HepG2 (cell line): Measurements from ENCODE around the gene ASIC3. TPM values are rescaled to one million over a fixed set of nuclear protein-coding genes. Genes with fewer than 3 reads are reported as not detected.

Experiments
- AGO2 ChIP-seq: fragments of 200-400 bp; formaldehyde crosslinking; optimal IDR thresholded peaks from 2 replicates; pipeline ENCODE3; 2017; ENCODE audit warnings: mild to moderate bottlenecking, low read depth, low read length, moderate library complexity
- ELF3 ChIP-seq: IDR thresholded peaks from 2 replicates; pipeline ENCODE4 v1.6.1; 2016; ENCODE audit warnings: missing genetic modification reagents, missing compliant biosample characterization
- FOXK1 ChIP-seq: sonication (generic); formaldehyde crosslinking; IDR thresholded peaks from 2 replicates; pipeline ENCODE4 v1.4.0; 2020; ENCODE audit warnings: low read depth, missing genetic modification reagents, borderline replicate concordance
- GATAD2A ChIP-seq: IDR thresholded peaks from 2 replicates; pipeline ENCODE4 v1.6.1; 2016
- HOXA3 ChIP-seq: sonication (generic); formaldehyde crosslinking; IDR thresholded peaks from 2 replicates; pipeline ENCODE4 v1.5.0; 2020; ENCODE audit warnings: missing genetic modification reagents
- KLF12 ChIP-seq: sonication (generic); formaldehyde crosslinking; IDR thresholded peaks from 2 replicates; pipeline ENCODE4 v1.4.0; 2020; ENCODE audit warnings: missing genetic modification reagents, borderline replicate concordance
- MED1 ChIP-seq: sonication (generic); formaldehyde crosslinking; IDR thresholded peaks from 2 replicates; pipeline ENCODE4 v1.4.0; 2020; ENCODE audit warnings: missing genetic modification reagents
- MLX ChIP-seq: IDR thresholded peaks from 2 replicates; pipeline ENCODE4 v1.6.1; 2016
- RBM39 ChIP-seq: fragments of 200-400 bp; formaldehyde crosslinking; IDR thresholded peaks from one replicate; pipeline ENCODE4 v1.6.1; 2018; ENCODE audit warnings: antibody characterized with exemption, mild to moderate bottlenecking, low read depth, low read length; ENCODE audit not compliant: poor library complexity, severe bottlenecking
- SCMH1 ChIP-seq: sonication (generic); formaldehyde crosslinking; IDR thresholded peaks from 2 replicates; pipeline ENCODE4 v1.9.0; 2021; ENCODE audit warnings: missing genetic modification reagents, mild to moderate bottlenecking, borderline replicate concordance
- TAF1 ChIP-seq: sonication (generic); formaldehyde crosslinking; IDR thresholded peaks from 2 replicates; pipeline ENCODE4 v1.4.0; 2020; ENCODE audit warnings: missing genetic modification reagents
- THYN1 ChIP-seq: sonication (generic); formaldehyde crosslinking; IDR thresholded peaks from 2 replicates; pipeline ENCODE4 v1.8.1; 2023; ENCODE audit warnings: low read depth, mild to moderate bottlenecking, moderate library complexity, missing genetic modification reagents, borderline replicate concordance
- ZBTB1 ChIP-seq: sonication (generic); formaldehyde crosslinking; IDR thresholded peaks from 2 replicates; pipeline ENCODE4 v1.4.0; 2020; ENCODE audit warnings: missing genetic modification reagents, borderline replicate concordance
- ZEB1 ChIP-seq: IDR thresholded peaks from 2 replicates; pipeline ENCODE4 v1.6.1; 2012; ENCODE audit warnings: mild to moderate bottlenecking, low read depth, inconsistent platforms; ENCODE audit not compliant: insufficient replicate concordance
- ZNF274 ChIP-seq: sonication (generic); formaldehyde crosslinking; IDR thresholded peaks from 2 replicates; pipeline ENCODE4 v1.5.1; 2020; ENCODE audit warnings: mild to moderate bottlenecking, missing genetic modification reagents
- ZNF318 ChIP-seq: sonication (generic); formaldehyde crosslinking; IDR thresholded peaks from 2 replicates; pipeline ENCODE4 v1.4.0; 2020; ENCODE audit warnings: mild to moderate bottlenecking, missing genetic modification reagents
- ZNF362 ChIP-seq: sonication (generic); formaldehyde crosslinking; IDR thresholded peaks from 2 replicates; pipeline ENCODE4 v1.4.0; 2020; ENCODE audit warnings: missing genetic modification reagents, mild to moderate bottlenecking, borderline replicate concordance
- ZNF800 ChIP-seq: sonication (generic); formaldehyde crosslinking; IDR thresholded peaks from 2 replicates; pipeline ENCODE4 v1.4.0; 2020; ENCODE audit warnings: missing genetic modification reagents
- polyA plus RNA-seq, 8 experiments: library from polyadenylated mRNA; depleted of rRNA in 3 of 8; stranded (reverse) in 7 of 8; unstranded in 1 of 8; fragments of >200 nt; fragmentation: Illumina TruSeq in 4 of 8; extraction: Trizol in 4 of 8; gene quantifications; 2 replicates each; pipeline versions ENCODE4 v1.2.1 to v1.2.3, GENCODE V29; 2011 to 2016; ENCODE audit warnings: low read depth in 4 of 8, missing spikeins in 1 of 8, mixed read lengths in 1 of 8; ENCODE audit not compliant: insufficient read depth in 1 of 8
- total RNA-seq, 5 experiments: library from RNA; depleted of rRNA; stranded (reverse); fragments of >200 nt; fragmentation: Illumina TruSeq; extraction: Trizol; gene quantifications; 2 replicates each; pipeline ENCODE4 v1.2.3, GENCODE V29; 2016; ENCODE audit warnings: low read depth in 1 of 5

Gene ASIC3
- total and polyA plus RNA-seq, 2 of the 13 experiments (the other 11 are each of a cell fraction or from before 2014, with no cell fraction given), result 0.51 TPM; not detected in 1

- TF ChIP-seq ZNF318 (CRISPR knock-in tag), result no peak
- no peak for TF ChIP-seq THYN1 (CRISPR knock-in tag)
- peak; percentile 95 for TF ChIP-seq TAF1 (CRISPR knock-in tag)
- peak; percentile 77 for TF ChIP-seq HOXA3 (CRISPR knock-in tag)
- TF ChIP-seq MED1 (CRISPR knock-in tag), result peak; percentile 71
- TF ChIP-seq AGO2, result peak; percentile 87
- 0 out of 2 replicates have a peak, but pooled peaks have one; percentile 25 for TF ChIP-seq KLF12 (CRISPR knock-in tag)
- TF ChIP-seq MLX (CRISPR knock-in tag), result no peak
- peak; percentile 46; the same call in 1 of the 2 replicates for TF ChIP-seq ELF3 (CRISPR knock-in tag)
- peak; percentile 33; the same call in 1 of the 2 replicates for TF ChIP-seq FOXK1
- no peak for TF ChIP-seq ZNF800 (CRISPR knock-in tag)
- TF ChIP-seq GATAD2A (CRISPR knock-in tag), result no peak
- peak; percentile 78 for TF ChIP-seq RBM39
- TF ChIP-seq ZNF274 (CRISPR knock-in tag), result peak; percentile 89
- TF ChIP-seq ZEB1, result no peak
- 0 out of 2 replicates have a peak, but pooled peaks have one; percentile 11 for TF ChIP-seq ZNF362 (CRISPR knock-in tag)
- TF ChIP-seq SCMH1 (CRISPR knock-in tag), result no peak
- TF ChIP-seq ZBTB1 (CRISPR knock-in tag), result no peak
Observed at GRCh38 chr7:151080522-151081169, 32.3 kb downstream of the ASIC3 start, which contains the start of gene FASTK (continued).
